ENCODE results near the gene PRIM2. TPM values are rescaled to one million over a fixed set of nuclear protein-coding genes. Genes with fewer than 3 reads are reported as not detected.
"Not testable (repeated sequence)": the region's sequence is repeated elsewhere in the genome, so short reads cannot be mapped to it uniquely, and the experiment has no call there.

Gene PRIM2, protein sequence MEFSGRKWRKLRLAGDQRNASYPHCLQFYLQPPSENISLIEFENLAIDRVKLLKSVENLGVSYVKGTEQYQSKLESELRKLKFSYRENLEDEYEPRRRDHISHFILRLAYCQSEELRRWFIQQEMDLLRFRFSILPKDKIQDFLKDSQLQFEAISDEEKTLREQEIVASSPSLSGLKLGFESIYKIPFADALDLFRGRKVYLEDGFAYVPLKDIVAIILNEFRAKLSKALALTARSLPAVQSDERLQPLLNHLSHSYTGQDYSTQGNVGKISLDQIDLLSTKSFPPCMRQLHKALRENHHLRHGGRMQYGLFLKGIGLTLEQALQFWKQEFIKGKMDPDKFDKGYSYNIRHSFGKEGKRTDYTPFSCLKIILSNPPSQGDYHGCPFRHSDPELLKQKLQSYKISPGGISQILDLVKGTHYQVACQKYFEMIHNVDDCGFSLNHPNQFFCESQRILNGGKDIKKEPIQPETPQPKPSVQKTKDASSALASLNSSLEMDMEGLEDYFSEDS
- 4.1 TPM for polyA plus RNA-seq (2012; ENCODE audit: insufficient read depth, insufficient read length, low read depth)

DNA sequence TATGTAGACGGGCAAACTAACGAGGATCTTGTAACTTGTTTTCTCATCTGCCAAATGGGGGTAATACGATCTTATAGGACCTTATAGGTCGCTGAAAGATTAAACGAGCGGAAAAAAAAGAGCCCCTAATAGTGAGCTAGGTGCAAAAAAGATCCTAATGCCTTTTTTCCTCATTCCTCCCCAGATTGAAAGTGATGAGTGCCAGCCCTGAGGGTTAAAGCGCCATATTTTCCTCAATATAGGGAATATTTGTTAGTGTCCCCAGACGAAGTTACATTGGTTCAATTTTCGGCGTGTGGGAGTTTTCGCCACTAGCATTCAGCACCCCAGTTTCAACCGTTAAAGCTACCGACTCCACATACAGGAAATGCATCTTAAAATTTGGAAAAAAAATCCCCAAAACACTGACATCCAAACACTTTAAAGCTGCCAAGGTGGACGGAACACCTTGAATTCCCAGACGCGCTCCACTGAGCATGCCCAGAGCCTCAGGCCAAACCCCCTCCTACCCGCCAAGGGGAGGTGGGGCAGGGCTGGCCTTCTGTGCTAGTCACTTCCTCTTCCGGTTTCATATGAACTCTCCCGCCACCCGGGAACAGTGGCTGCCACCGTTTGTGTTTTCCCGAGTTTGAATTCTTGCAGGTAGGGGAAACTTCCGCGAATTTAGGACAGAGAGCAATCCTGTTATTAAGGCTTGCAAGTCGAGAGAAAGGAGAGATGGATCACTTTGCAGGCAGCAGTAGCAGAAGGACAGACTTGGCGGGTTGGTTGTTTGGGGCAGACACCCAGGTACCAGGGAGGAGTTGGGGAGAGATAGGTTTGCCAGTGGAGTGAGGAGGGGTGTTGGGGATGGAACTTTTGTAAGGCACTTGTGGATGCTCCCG, at the start of gene PRIM2:
PRIM2 (plus strand) TSS at position 571 of the 884 bp plus-strand sequence. CDS start 816 bp downstream, outside the sequence.
- no peaks in the 10 kb centered on the region for H3K27me3 ChIP-seq
- H3K4me1 ChIP-seq, result no peaks in the 10 kb centered on the region
- DNase-seq, result peak; percentile 87
- peaks cover 12% of the 10 kb centered on the region; the same call in 1 of the 2 replicates for H3K36me3 ChIP-seq
- peak within 1 kb of the TSS; percentile 88 for H3K4me3 ChIP-seq (ENCODE audit: low read depth, low read length)
- TF ChIP-seq CTCF (IDR thresholded peaks at IDR 0.05; ENCODE audit: low read depth, low read length), result no peak
- H3K9me3 ChIP-seq, result no peaks in the 10 kb centered on the region

DNA sequence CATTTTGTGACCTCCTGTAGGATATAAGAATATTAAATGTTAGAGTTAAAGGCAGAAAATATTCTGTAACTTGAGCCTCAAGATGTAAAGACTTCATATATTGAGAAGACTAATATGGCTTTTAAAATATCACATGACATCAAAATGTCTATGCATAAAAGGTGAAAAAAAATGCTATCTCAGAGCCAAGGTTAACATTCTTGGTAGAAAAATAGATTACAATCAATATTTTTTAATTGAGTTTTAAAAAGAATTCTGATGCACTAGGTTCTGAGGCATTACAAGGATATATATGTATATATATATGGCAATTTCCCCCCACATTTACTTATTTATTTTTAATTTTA, 49.2 kb upstream of the PRIM2 start:
- DNase-seq, result no peak
- no peaks in the 10 kb centered on the region for H3K9me3 ChIP-seq
- peaks cover 2% of the 10 kb centered on the region; the same call in 1 of the 2 replicates for H3K4me1 ChIP-seq
- TF ChIP-seq CTCF (IDR thresholded peaks at IDR 0.05; ENCODE audit: low read depth, low read length), result no peak
- H3K36me3 ChIP-seq, result no peaks in the 10 kb centered on the region
- H3K27me3 ChIP-seq, result no peaks in the 10 kb centered on the region
- no peak overlapping the region for H3K4me3 ChIP-seq (ENCODE audit: low read depth, low read length)

GRCh38 chr6:57274113-57274824, 43.2 kb upstream of the PRIM2 start:
- H3K36me3 ChIP-seq, result not testable (repeated sequence)

GRCh38 chr6:57275384-57275783, 42.0 kb upstream of the PRIM2 start:
- Histone ChIP-seq H3K27me3 (no peaks in the 10 kb centered on the region), H3K9me3 (no peaks in the 10 kb centered on the region), H3K4me3 (ENCODE audit: low read depth, low read length) (no peak overlapping the region), H3K4me1 (no peaks in the 10 kb centered on the region), H3K36me3 (no peaks in the 10 kb centered on the region)
- TF ChIP-seq CTCF (IDR thresholded peaks at IDR 0.05; ENCODE audit: low read depth, low read length), result no peak
- no peak for DNase-seq

More at GRCh38 chr6:57274113-57274824, 43.2 kb upstream of the PRIM2 start:
- not testable (repeated sequence) for H3K4me1 ChIP-seq; DNase-seq; H3K4me3 ChIP-seq (ENCODE audit: low read depth, low read length); H3K9me3 ChIP-seq; H3K27me3 ChIP-seq

DNA sequence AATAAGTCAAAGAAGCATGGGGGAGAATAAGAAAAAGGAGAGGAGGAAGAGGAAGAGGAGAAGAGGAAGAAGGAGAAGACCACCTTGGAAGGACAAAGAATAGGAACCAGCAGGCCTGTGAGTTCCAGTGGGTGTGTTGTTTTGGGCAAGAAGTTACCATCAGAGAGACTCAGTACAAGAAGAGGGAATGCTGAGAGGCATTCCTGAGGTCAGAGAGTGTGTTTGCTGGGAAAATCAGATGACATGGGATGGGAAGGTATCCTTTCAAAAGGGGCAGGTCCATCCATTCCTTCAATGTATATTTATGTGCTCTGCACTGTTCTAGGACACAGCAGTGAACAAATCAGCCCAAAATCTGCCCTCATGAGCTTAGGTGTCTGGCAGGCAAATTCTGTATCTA, 40.5 kb upstream of the PRIM2 start:
- H3K27me3 ChIP-seq, result no peaks in the 10 kb centered on the region
- no peak for TF ChIP-seq CTCF (IDR thresholded peaks at IDR 0.05; ENCODE audit: low read depth, low read length)
- no peak overlapping the region for H3K4me3 ChIP-seq (ENCODE audit: low read depth, low read length)
- H3K9me3 ChIP-seq, result no peaks in the 10 kb centered on the region
- H3K4me1 ChIP-seq, result no peaks in the 10 kb centered on the region
- no peak for DNase-seq
- H3K36me3 ChIP-seq, result no peaks in the 10 kb centered on the region

DNA sequence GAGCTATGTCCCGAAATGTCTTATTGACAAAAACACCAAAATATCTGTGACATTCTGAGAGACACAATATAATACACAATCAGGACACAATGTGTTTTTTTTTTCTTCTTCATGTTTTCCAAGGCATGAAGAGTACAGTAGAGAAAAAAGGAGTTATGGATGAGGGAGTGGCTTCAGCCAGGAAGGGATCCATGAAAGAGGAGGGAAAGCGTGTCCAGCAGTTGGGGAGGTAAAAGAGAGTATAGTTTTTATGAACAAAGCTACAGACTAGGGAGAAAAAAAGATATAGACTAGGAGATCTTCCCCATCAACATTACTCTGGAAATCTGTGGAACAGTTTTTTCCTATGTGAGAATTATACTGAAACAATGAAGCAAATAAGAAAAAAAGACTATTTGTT, 38.9 kb upstream of the PRIM2 start:
- no peak for TF ChIP-seq CTCF (IDR thresholded peaks at IDR 0.05; ENCODE audit: low read depth, low read length)
- Histone ChIP-seq H3K9me3 (no peaks in the 10 kb centered on the region), H3K36me3 (no peaks in the 10 kb centered on the region), H3K4me3 (ENCODE audit: low read depth, low read length) (no peak overlapping the region), H3K4me1 (no peaks in the 10 kb centered on the region), H3K27me3 (peaks cover 3% of the 10 kb centered on the region; the same call in 1 of the 2 replicates)
- DNase-seq, result no peak
